OCI-LY1 (cell line): Measurements from ENCODE around the gene HOXB6.

Source experiments
- H2AFZ ChIP-seq: fragments of 200-600 bp; sonication (generic), shearing (Covaris generic); 2 replicates; pipeline ENCODE4 v1.6.0; 2014; ENCODE audit warnings: antibody characterized with exemption, mild to moderate bottlenecking, low read length
- H3F3A ChIP-seq: fragments of 200-600 bp; sonication (generic), shearing (Covaris generic); 2 replicates; pipeline ENCODE4 v1.6.0; 2014; ENCODE audit warnings: mild to moderate bottlenecking, antibody characterized with exemption, low read length, moderate library complexity; ENCODE audit not compliant: insufficient read depth
- H3K27ac ChIP-seq: fragments of 200-600 bp; sonication (generic); 2 replicates; pipeline ENCODE4 v1.5.1; 2014; ENCODE audit warnings: low read length, mixed run types, mild to moderate bottlenecking, low read depth; ENCODE audit not compliant: poor library complexity, severe bottlenecking
- H3K27me3 ChIP-seq: fragments of 200-600 bp; sonication (generic); 2 replicates; pipeline ENCODE4 v1.6.0; 2014; ENCODE audit warnings: antibody characterized with exemption, mild to moderate bottlenecking, low read length, moderate library complexity; ENCODE audit not compliant: insufficient read depth
- H3K36me3 ChIP-seq: fragments of 200-600 bp; sonication (generic); 2 replicates; pipeline ENCODE4 v1.6.1; 2014; ENCODE audit warnings: mild to moderate bottlenecking, antibody characterized with exemption, low read length, moderate library complexity, mixed read lengths; ENCODE audit not compliant: insufficient read depth
- H3K4me1 ChIP-seq: fragments of 200-600 bp; sonication (generic); 2 replicates; pipeline ENCODE4 v1.5.1; 2014; ENCODE audit warnings: mild to moderate bottlenecking, low read length, moderate library complexity; ENCODE audit not compliant: insufficient read depth, severe bottlenecking
- H3K4me2 ChIP-seq: fragments of 200-600 bp; sonication (generic), shearing (Covaris generic); 2 replicates; pipeline ENCODE4 v1.6.1; 2014; ENCODE audit warnings: low read length
- H3K4me3 ChIP-seq: fragments of 200-600 bp; sonication (generic); 2 replicates; pipeline ENCODE4 v1.5.1; 2014; ENCODE audit warnings: low read length, low read depth, mild to moderate bottlenecking, mixed read lengths; ENCODE audit not compliant: poor library complexity, severe bottlenecking
- H3K79me2 ChIP-seq: fragments of 200-600 bp; shearing (Covaris generic); 2 replicates; pipeline ENCODE4 v1.6.1; 2016; ENCODE audit warnings: mixed run types, low read length, mixed read lengths; ENCODE audit not compliant: insufficient read depth
- H3K9ac ChIP-seq: fragments of 200-600 bp; sonication (generic), shearing (Covaris generic); 2 replicates; pipeline ENCODE4 v1.6.1; 2014; ENCODE audit warnings: mild to moderate bottlenecking, low read length, mixed read lengths
- H3K9me2 ChIP-seq: fragments of 200-600 bp; sonication (generic), shearing (Covaris generic); 2 replicates; pipeline ENCODE4 v1.6.1; 2014; ENCODE audit warnings: low read depth, mild to moderate bottlenecking, low read length, mixed read lengths
- H3K9me3 ChIP-seq: fragments of 200-600 bp; shearing (Covaris generic); 2 replicates; pipeline ENCODE4 v1.6.1; 2014; ENCODE audit warnings: low read length, mixed read lengths
- H4K20me1 ChIP-seq: fragments of 200-600 bp; sonication (generic), shearing (Covaris generic); 2 replicates; pipeline ENCODE4 v1.6.0; 2016; ENCODE audit warnings: mild to moderate bottlenecking, low read length; ENCODE audit not compliant: insufficient read depth
- EZH2 ChIP-seq: fragments of 200-600 bp; sonication (generic), shearing (Covaris generic); IDR thresholded peaks from 2 replicates; pipeline ENCODE4 v1.8.0; 2017; ENCODE audit warnings: borderline replicate concordance, mixed run types, mild to moderate bottlenecking, antibody characterized with exemption, low read length, moderate library complexity, mixed read lengths
- TF ChIP-seq, protein P1 (sequence below): fragments of 200-600 bp; sonication (generic), shearing (Covaris generic); IDR thresholded peaks from 2 replicates; pipeline ENCODE4 v1.5.1; 2017; ENCODE audit warnings: mild to moderate bottlenecking, antibody characterized with exemption, low read length, moderate library complexity, mixed read lengths

The HOXB6 gene

GRCh38 chr17:48569240-48569582, 35.6 kb downstream of the HOXB6 start:
- Histone ChIP-seq H3K4me2 (no peak overlapping the region), H4K20me1 (no peaks in the 10 kb centered on the region), H3K9ac (no peak overlapping the region), H3K36me3 (no peaks in the 10 kb centered on the region), H3K4me3 (no peak overlapping the region), H3K9me3 (no peaks in the 10 kb centered on the region), H3K79me2 (no peaks in the 10 kb centered on the region), H3K27ac (no peak overlapping the region), H3K9me2 (no peaks in the 10 kb centered on the region), H2AFZ (no peak overlapping the region), H3K4me1 (no peaks in the 10 kb centered on the region), H3F3A (no peaks in the 10 kb centered on the region), H3K27me3 (no peaks in the 10 kb centered on the region)
- no peak for TF ChIP-seq EZH2
- TF ChIP-seq, protein P1, sequence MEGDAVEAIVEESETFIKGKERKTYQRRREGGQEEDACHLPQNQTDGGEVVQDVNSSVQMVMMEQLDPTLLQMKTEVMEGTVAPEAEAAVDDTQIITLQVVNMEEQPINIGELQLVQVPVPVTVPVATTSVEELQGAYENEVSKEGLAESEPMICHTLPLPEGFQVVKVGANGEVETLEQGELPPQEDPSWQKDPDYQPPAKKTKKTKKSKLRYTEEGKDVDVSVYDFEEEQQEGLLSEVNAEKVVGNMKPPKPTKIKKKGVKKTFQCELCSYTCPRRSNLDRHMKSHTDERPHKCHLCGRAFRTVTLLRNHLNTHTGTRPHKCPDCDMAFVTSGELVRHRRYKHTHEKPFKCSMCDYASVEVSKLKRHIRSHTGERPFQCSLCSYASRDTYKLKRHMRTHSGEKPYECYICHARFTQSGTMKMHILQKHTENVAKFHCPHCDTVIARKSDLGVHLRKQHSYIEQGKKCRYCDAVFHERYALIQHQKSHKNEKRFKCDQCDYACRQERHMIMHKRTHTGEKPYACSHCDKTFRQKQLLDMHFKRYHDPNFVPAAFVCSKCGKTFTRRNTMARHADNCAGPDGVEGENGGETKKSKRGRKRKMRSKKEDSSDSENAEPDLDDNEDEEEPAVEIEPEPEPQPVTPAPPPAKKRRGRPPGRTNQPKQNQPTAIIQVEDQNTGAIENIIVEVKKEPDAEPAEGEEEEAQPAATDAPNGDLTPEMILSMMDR, result no peak

DNA sequence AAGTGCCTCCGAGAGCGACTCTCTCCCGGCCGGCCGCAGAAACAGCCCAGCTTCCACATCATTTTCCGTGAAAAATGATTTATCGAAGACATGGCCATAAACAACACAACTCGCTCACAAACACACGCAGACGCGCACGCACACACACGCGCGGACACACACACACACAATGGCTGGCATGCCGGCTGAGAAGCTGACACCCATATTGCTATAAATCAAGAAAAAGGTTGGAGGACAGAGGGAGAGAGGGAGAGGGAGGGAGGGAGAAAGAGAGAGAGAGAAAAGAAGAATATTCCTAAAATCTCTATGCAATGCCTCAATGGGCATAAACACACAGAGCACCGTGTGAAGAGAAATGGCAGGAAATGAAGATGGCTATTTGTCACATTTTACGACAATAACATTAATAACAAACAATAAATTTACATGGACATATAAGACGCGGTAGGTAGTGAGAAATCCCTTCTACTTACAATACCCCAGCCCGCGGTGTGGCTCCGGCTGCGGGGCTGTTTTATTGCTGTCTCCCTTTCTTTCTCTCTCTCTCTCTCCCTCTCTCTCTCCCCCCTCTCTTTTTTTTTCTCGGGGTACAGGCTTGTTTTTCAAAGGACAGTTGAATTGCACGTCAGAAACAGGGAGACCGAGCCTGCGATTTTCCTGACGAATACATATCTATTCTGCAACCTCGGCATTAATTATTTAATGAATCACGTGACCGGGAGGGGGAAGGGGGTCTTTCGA, 36.1 kb downstream of the HOXB6 start:
- Histone ChIP-seq H3K79me2 (no peaks in the 10 kb centered on the region), H3K27me3 (no peaks in the 10 kb centered on the region), H3K36me3 (no peaks in the 10 kb centered on the region), H3K9me2 (no peaks in the 10 kb centered on the region), H4K20me1 (no peaks in the 10 kb centered on the region), H3K4me1 (no peaks in the 10 kb centered on the region), H3K4me3 (no peak overlapping the region), H2AFZ (no peak overlapping the region), H3K9ac (no peak overlapping the region), H3F3A (no peaks in the 10 kb centered on the region), H3K9me3 (no peaks in the 10 kb centered on the region), H3K27ac (no peak overlapping the region), H3K4me2 (no peak overlapping the region)
- TF ChIP-seq EZH2, result no peak
- TF ChIP-seq, protein P1, result no peak

DNA sequence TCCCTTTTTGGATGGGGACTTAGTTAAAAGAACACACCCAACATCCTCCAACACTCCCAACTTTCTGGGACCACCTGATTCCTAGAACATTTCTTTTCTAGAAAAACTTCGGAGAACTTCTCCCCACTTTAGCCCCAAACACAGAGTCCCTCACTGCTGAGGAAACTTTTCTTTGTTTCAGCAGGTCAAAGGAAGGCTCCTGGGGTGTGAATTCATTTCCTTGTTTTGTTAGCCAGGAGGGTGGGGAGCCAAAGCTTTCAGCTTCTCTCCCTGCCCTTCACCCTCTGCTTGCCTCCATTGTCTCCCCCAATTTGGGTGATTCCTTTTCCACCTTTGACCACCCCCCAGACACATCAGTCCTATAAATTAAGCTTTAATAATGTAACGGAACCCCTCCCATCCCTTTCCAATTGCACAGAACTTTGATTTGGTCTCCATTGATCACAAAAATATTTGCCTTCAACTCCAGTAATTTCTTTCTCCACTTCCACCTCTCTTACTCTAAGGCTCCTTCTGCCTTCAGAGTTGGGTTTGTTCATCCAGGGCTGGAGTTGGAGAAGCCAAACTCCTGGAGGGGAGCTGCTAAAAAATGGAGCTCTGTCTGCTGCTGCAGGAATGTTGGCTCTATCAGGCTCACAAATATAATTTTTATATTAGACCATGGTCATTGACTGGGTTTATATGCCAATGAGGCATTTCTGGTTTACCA, 37.0 kb downstream of the HOXB6 start:
- H3K27ac ChIP-seq, result no peak overlapping the region
- no peaks in the 10 kb centered on the region for H3K27me3 ChIP-seq
- no peak overlapping the region for H3K9ac ChIP-seq
- H3K9me2 ChIP-seq, result no peaks in the 10 kb centered on the region
- H3K79me2 ChIP-seq, result no peaks in the 10 kb centered on the region
- no peaks in the 10 kb centered on the region for H3K9me3 ChIP-seq
- H2AFZ ChIP-seq, result no peak overlapping the region
- H3K4me1 ChIP-seq, result no peaks in the 10 kb centered on the region
- no peaks in the 10 kb centered on the region for H3F3A ChIP-seq
- TF ChIP-seq EZH2, result no peak
- TF ChIP-seq, protein P1, result no peak
- no peak overlapping the region for H3K4me2 ChIP-seq
- H3K36me3 ChIP-seq, result no peaks in the 10 kb centered on the region
- no peaks in the 10 kb centered on the region for H4K20me1 ChIP-seq
- H3K4me3 ChIP-seq, result no peak overlapping the region
